B cell (primary cell): ENCODE data around the gene COL4A1.

Experiments used
- CTCF ChIP-seq: fragments of 200-600 bp; IDR thresholded peaks from one replicate; pipeline ENCODE4 v1.8.0; 2022; ENCODE audit warnings: antibody characterized with exemption, mild to moderate bottlenecking
- EZH2 ChIP-seq: IDR thresholded peaks from 2 replicates; pipeline ENCODE4 v1.6.1; 2012; ENCODE audit warnings: borderline replicate concordance, low read depth, mild to moderate bottlenecking, moderate library complexity, low read length; ENCODE audit not compliant: insufficient read depth, poor library complexity, severe bottlenecking

GRCh38 chr13:110193491-110193890 is 113.5 kb downstream of the COL4A1 start:
- TF ChIP-seq CTCF (no peak), EZH2 (no peak)
